ENCODE measurements around the gene EDDM13. TPM values are rescaled to one million over a fixed set of nuclear protein-coding genes. Genes with fewer than 3 reads are reported as not detected.
A peak's percentile ranks its signal among the peaks of the same experiment; 100 is the strongest.

EDDM13 gene, protein sequence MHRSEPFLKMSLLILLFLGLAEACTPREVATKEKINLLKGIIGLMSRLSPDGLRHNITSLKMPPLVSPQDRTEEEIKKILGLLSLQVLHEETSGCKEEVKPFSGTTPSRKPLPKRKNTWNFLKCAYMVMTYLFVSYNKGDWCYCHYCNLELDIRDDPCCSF
- not detected in 2 replicates for total RNA-seq (2022)
- Bru-seq, nascent RNA = percentile 4 among the genes with signal in this experiment
- not detected for BruChase-seq, experiment 1, labeled RNA remaining after a 2-hour chase
- BruChase-seq, experiment 2, labeled RNA remaining after a 6-hour chase = percentile 2 among the genes with signal in this experiment
- long read RNA-seq = 0 reads

DNA sequence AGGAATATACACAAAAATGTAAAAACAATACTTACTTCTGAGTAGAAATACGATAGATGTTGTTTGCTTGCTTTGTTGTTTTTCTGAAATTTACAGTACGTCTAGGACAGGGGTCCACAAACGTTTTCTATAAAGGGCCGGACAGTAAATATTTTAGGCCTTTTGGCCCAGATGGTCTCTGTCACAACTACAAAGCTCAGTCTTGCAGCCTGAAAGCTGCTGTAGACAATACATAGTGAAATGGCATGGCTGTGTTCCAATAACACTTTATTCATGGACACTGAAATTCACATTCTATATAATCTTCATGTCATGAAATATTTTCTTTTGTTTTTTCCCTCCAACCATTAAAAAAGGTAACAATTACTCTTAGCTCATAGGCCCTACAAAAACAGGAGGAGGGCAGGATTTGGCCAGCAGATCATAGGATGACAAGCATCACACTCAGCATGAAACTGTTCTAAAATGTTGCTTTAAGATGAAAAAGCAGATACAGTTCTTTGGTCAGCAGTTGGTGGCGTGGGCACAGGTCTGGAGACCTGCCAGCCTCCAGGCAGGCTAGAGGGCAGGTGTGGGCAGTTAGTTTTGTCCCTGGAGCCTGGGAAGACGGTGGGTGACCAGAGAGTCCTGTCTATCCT is at the start of gene EDDM13:
Gene EDDM13 (plus strand): TSS at position 588 of the 638 bp plus-strand sequence. CDS start 87 bp downstream, outside the sequence.
- POLR2A ChIA-PET = no interaction called here
- no peaks in the 10 kb centered on the region for H3K4me1 ChIP-seq
- intact Hi-C loops (cut with micrococcal nuclease; ENCODE audit: unreplicated experiment) = no loop called here
- CTCF ChIA-PET = interaction anchor here (2.6 kb wide), 1 partner anchor 19 kb away, joined by 8 read pairs; no protein-coding TSS in a partner anchor
- no peaks in the 10 kb centered on the region for H3K36me3 ChIP-seq (ENCODE audit: control insufficient read depth, insufficient read depth, low read length)
- Mint-ChIP-seq H3K4me3 (ENCODE audit: unreplicated experiment) (no peak within 1 kb of the TSS), H3K36me3 (ENCODE audit: insufficient read depth, unreplicated experiment) (no peaks in the 10 kb centered on the region), H3K9me3 (ENCODE audit: unreplicated experiment) (no peaks in the 10 kb centered on the region), H3K4me1 (ENCODE audit: low read depth, unreplicated experiment) (peaks cover 6% of the 10 kb centered on the region), H3K27ac (ENCODE audit: unreplicated experiment) (no peak within 1 kb of the TSS), H3K27me3 (ENCODE audit: insufficient read depth, unreplicated experiment) (no peaks in the 10 kb centered on the region)
- no peak within 1 kb of the TSS for H3K4me3 ChIP-seq (ENCODE audit: low read depth, low read length)
- H3K27me3 ChIP-seq (replicated peaks; ENCODE audit: control insufficient read depth, insufficient read depth, low read length) = no peaks in the 10 kb centered on the region
- peaks cover 4% of the 10 kb centered on the region; the same call in 1 of the 2 replicates for H3K9me3 ChIP-seq
- TF ChIP-seq, protein P1, sequence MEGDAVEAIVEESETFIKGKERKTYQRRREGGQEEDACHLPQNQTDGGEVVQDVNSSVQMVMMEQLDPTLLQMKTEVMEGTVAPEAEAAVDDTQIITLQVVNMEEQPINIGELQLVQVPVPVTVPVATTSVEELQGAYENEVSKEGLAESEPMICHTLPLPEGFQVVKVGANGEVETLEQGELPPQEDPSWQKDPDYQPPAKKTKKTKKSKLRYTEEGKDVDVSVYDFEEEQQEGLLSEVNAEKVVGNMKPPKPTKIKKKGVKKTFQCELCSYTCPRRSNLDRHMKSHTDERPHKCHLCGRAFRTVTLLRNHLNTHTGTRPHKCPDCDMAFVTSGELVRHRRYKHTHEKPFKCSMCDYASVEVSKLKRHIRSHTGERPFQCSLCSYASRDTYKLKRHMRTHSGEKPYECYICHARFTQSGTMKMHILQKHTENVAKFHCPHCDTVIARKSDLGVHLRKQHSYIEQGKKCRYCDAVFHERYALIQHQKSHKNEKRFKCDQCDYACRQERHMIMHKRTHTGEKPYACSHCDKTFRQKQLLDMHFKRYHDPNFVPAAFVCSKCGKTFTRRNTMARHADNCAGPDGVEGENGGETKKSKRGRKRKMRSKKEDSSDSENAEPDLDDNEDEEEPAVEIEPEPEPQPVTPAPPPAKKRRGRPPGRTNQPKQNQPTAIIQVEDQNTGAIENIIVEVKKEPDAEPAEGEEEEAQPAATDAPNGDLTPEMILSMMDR (IDR thresholded peaks at IDR 0.05; ENCODE audit: insufficient read depth in 1 of 2, low read depth in 1 of 2, low read length in 1 of 2, severe bottlenecking in 1 of 2, unreplicated experiment in 1 of 2) = no peak
- BruUV-seq (replicated peaks) = no TSS peak
- DNase-seq = no peak

DNA sequence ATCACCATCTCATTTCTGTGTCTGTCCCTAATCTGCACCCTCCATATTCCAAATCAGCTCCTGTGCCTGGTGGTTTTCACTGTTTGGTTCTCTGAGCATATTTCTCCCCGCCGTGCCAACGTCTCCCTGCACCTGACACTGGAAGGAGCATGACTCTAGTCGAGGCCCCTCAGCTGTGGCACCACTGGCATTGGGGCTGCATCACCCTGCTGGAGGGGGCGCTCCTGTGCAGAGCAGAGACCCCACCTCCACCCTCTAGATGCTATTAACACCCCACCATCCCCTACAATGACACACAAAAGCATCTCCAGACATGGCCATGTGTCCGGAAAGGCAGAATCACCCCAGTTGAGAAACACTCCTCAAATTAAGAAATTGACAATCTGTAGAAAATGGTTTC is 49.6 kb upstream of the EDDM13 start:
- DNase-seq = no peak
- TF ChIP-seq, protein P1 (IDR thresholded peaks at IDR 0.05; ENCODE audit: insufficient read depth in 1 of 2, low read depth in 1 of 2, low read length in 1 of 2, severe bottlenecking in 1 of 2, unreplicated experiment in 1 of 2) = no peak
- CTCF ChIA-PET = interaction anchor here (1.5 kb wide), 1 partner anchor 157 kb away, joined by 6 read pairs; no protein-coding TSS in a partner anchor
- Histone ChIP-seq H3K27me3 (replicated peaks; ENCODE audit: control insufficient read depth, insufficient read depth, low read length) (no peaks in the 10 kb centered on the region), H3K4me3 (ENCODE audit: low read depth, low read length) (no peak overlapping the region), H3K36me3 (ENCODE audit: control insufficient read depth, insufficient read depth, low read length) (no peaks in the 10 kb centered on the region), H3K9me3 (no peaks in the 10 kb centered on the region), H3K4me1 (no peaks in the 10 kb centered on the region)
- H3K27ac Mint-ChIP-seq (ENCODE audit: unreplicated experiment) = no peak overlapping the region
- POLR2A ChIA-PET = no interaction called here
- BruUV-seq (replicated peaks) = no TSS peak
- intact Hi-C loops (cut with micrococcal nuclease; ENCODE audit: unreplicated experiment) = no loop called here
- H3K4me1 Mint-ChIP-seq (ENCODE audit: low read depth, unreplicated experiment) = no peaks in the 10 kb centered on the region
- H3K36me3 Mint-ChIP-seq (ENCODE audit: insufficient read depth, unreplicated experiment) = no peaks in the 10 kb centered on the region
- H3K9me3 Mint-ChIP-seq (ENCODE audit: unreplicated experiment) = no peaks in the 10 kb centered on the region
- H3K4me3 Mint-ChIP-seq (ENCODE audit: unreplicated experiment) = no peak overlapping the region
- no peaks in the 10 kb centered on the region for H3K27me3 Mint-ChIP-seq (ENCODE audit: insufficient read depth, unreplicated experiment)

DNA sequence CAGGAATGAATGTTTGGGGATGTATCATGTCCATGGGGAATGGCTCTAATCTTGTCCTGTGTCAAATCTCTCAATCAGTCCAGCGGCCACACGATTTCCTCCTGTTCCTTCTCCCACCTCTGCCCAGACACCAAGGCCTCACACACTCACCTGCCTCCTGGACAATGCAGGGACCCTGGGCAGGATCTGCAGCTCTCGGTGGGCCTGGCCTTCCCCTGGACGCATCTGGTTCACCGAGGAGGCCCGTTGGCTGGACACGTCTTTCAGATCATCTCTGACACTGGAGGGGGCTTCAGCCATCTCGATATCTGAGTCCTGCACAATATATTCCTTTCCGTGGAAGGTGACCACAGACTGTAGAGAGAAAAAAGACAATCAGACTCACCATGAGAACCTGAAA is 49.1 kb upstream of the EDDM13 start:
- Histone ChIP-seq H3K36me3 (ENCODE audit: control insufficient read depth, insufficient read depth, low read length) (no peaks in the 10 kb centered on the region), H3K27me3 (replicated peaks; ENCODE audit: control insufficient read depth, insufficient read depth, low read length) (no peaks in the 10 kb centered on the region), H3K4me1 (no peaks in the 10 kb centered on the region), H3K9me3 (no peaks in the 10 kb centered on the region), H3K4me3 (ENCODE audit: low read depth, low read length) (no peak overlapping the region)
- H3K4me3 Mint-ChIP-seq (ENCODE audit: unreplicated experiment) = no peak overlapping the region
- H3K27ac Mint-ChIP-seq (ENCODE audit: unreplicated experiment) = no peak overlapping the region
- H3K36me3 Mint-ChIP-seq (ENCODE audit: insufficient read depth, unreplicated experiment) = no peaks in the 10 kb centered on the region
- ChIA-PET CTCF (no interaction called here), POLR2A (no interaction called here)
- H3K27me3 Mint-ChIP-seq (ENCODE audit: insufficient read depth, unreplicated experiment) = no peaks in the 10 kb centered on the region
- H3K9me3 Mint-ChIP-seq (ENCODE audit: unreplicated experiment) = no peaks in the 10 kb centered on the region
- intact Hi-C loops (cut with micrococcal nuclease; ENCODE audit: unreplicated experiment) = no loop called here
- BruUV-seq (replicated peaks) = no TSS peak
- TF ChIP-seq, protein P1 (IDR thresholded peaks at IDR 0.05; ENCODE audit: insufficient read depth in 1 of 2, low read depth in 1 of 2, low read length in 1 of 2, severe bottlenecking in 1 of 2, unreplicated experiment in 1 of 2) = no peak
- no peak for DNase-seq
- H3K4me1 Mint-ChIP-seq (ENCODE audit: low read depth, unreplicated experiment) = no peaks in the 10 kb centered on the region
